H1 (cell line): Measurements from ENCODE around the gene BRD3OS. TPM values are rescaled to one million over a fixed set of nuclear protein-coding genes. Genes with fewer than 3 reads are reported as not detected.

Experiments
- CTCF ChIA-PET: fragments of 300-600 bp; sonication (Branson Sonifier 250); formaldehyde crosslinking; loops from one replicate; lab custom pipeline; 2021; ENCODE audit not compliant: partially characterized antibody; lab: Charles Lee
- POLR2A ChIA-PET: fragments of 300-600 bp; sonication (Branson Sonifier 250); formaldehyde crosslinking; loops from one replicate; lab custom pipeline; 2021; ENCODE audit warnings: inconsistent platforms; ENCODE audit not compliant: partially characterized antibody; lab: Charles Lee
- DNase-seq, 2 experiments: peaks; one replicate each; pipeline versions ENCODE4 v3.0.0 to v3.0.0-alpha.2; 2010 to 2022; ENCODE audit warnings: low spot score in 2 of 2, low read depth in 1 of 2, mixed read lengths in 1 of 2
- FAIRE-seq: peaks from 2 replicates; lab custom pipeline; 2011; peaks lifted over from hg19 to GRCh38; lab: Jason Lieb, UNC
- H2AFZ ChIP-seq: 2 replicates; pipeline ENCODE4 v1.8.1; 2012; ENCODE audit warnings: low read length, inconsistent platforms
- H2AK5ac ChIP-seq: 2 replicates; pipeline ENCODE4 v1.6.1; 2013; ENCODE audit warnings: low read depth, low read length
- H2BK120ac ChIP-seq: replicated peaks from 2 replicates; pipeline ENCODE3; 2013; ENCODE audit warnings: low read depth, low read length, inconsistent platforms
- H2BK12ac ChIP-seq: 2 replicates; pipeline ENCODE4 v1.6.1; 2013; ENCODE audit warnings: low read depth, low read length
- H2BK15ac ChIP-seq: 2 replicates; pipeline ENCODE4 v1.6.1; 2013; ENCODE audit warnings: low read length
- H2BK20ac ChIP-seq: 2 replicates; pipeline ENCODE4 v1.6.1; 2013; ENCODE audit warnings: low read length
- H2BK5ac ChIP-seq: 2 replicates; pipeline ENCODE4 v1.6.1; 2013; ENCODE audit warnings: low read depth, low read length
- H3K14ac ChIP-seq: 2 replicates; pipeline ENCODE4 v1.6.1; 2013; ENCODE audit warnings: inconsistent platforms; ENCODE audit not compliant: insufficient read length
- H3K18ac ChIP-seq: 2 replicates; pipeline ENCODE4 v1.6.1; 2013; ENCODE audit warnings: low read length; ENCODE audit errors: extremely low read depth
- H3K23ac ChIP-seq: 2 replicates; pipeline ENCODE4 v1.6.1; 2013; ENCODE audit warnings: inconsistent platforms; ENCODE audit not compliant: insufficient read length
- H3K23me2 ChIP-seq: 2 replicates; pipeline ENCODE4 v1.6.1; 2013; ENCODE audit warnings: low read depth, low read length
- H3K27ac ChIP-seq: 2 replicates; pipeline ENCODE4 v1.6.1; 2011; ENCODE audit warnings: low read depth, low read length, inconsistent platforms
- H3K27me3 ChIP-seq, 4 experiments: replicated peaks in 1 of 4; 1 replicate in 1 of 4; 2 replicates in 3 of 4; pipeline versions ENCODE4 v1.6.1 to v1.8.1; 2011 to 2013; ENCODE audit warnings: low read length in 3 of 4, mild to moderate bottlenecking in 3 of 4, inconsistent platforms in 2 of 4, mixed read lengths in 2 of 4, moderate library complexity in 1 of 4; ENCODE audit not compliant: control insufficient read depth in 3 of 4, insufficient read depth in 3 of 4; ENCODE audit errors: extremely low read depth in 1 of 4
- H3K36me3 ChIP-seq, 4 experiments: 2 replicates each; pipeline versions ENCODE4 v1.6.1 to v1.8.1; 2011 to 2013; ENCODE audit warnings: mild to moderate bottlenecking in 4 of 4, low read length in 3 of 4, moderate library complexity in 2 of 4, control low read depth in 1 of 4, inconsistent platforms in 1 of 4; ENCODE audit not compliant: insufficient read depth in 4 of 4, control insufficient read depth in 2 of 4
- H3K4ac ChIP-seq: replicated peaks from 2 replicates; pipeline ENCODE3; 2013; ENCODE audit warnings: low read length, low read depth, mixed read lengths, inconsistent platforms; ENCODE audit not compliant: insufficient read length
- H3K4me1 ChIP-seq, 4 experiments: replicated peaks in 1 of 4; 1 replicate in 1 of 4; 2 replicates in 3 of 4; pipeline versions ENCODE4 v1.6.1 to v1.8.1; 2011 to 2013; ENCODE audit warnings: low read length in 3 of 4, inconsistent platforms in 2 of 4, mixed read lengths in 1 of 4; ENCODE audit not compliant: insufficient read depth in 4 of 4, control insufficient read depth in 3 of 4
- H3K4me2 ChIP-seq, 2 experiments: 2 replicates each; pipeline versions ENCODE4 v1.6.1 to v1.8.1; 2011 to 2013; ENCODE audit warnings: low read depth in 2 of 2, low read length in 2 of 2, control low read depth in 1 of 2, inconsistent platforms in 1 of 2, mild to moderate bottlenecking in 1 of 2; ENCODE audit not compliant: insufficient read depth in 1 of 2
- H3K4me3 ChIP-seq, 4 experiments: fragments of 200-600, 300-600 bp in 1 of 4; sonication (generic), shearing (Covaris generic), sonication (Bioruptor Twin) in 1 of 4; 2 replicates each; pipeline versions ENCODE4 v1.5.1 to v1.8.1; 2011 to 2016; ENCODE audit warnings: low read length in 4 of 4, low read depth in 3 of 4, control low read depth in 2 of 4, inconsistent platforms in 2 of 4, mild to moderate bottlenecking in 2 of 4, mixed read lengths in 1 of 4, moderate library complexity in 1 of 4; ENCODE audit not compliant: insufficient read depth in 2 of 4; ENCODE audit errors: extremely low read depth in 1 of 4
- H3K56ac ChIP-seq: replicated peaks from 2 replicates; pipeline ENCODE3; 2013; ENCODE audit warnings: low read depth, mild to moderate bottlenecking, mixed read lengths, low read length, inconsistent platforms; ENCODE audit not compliant: insufficient read length
- H3K79me1 ChIP-seq: 2 replicates; pipeline ENCODE4 v1.6.1; 2013; ENCODE audit warnings: low read depth, low read length, control low read depth
- H3K79me2 ChIP-seq, 2 experiments: 2 replicates each; pipeline versions ENCODE4 v1.6.1 to v1.8.1; 2012 to 2013; ENCODE audit warnings: low read length in 2 of 2, mild to moderate bottlenecking in 2 of 2, inconsistent platforms in 1 of 2; ENCODE audit not compliant: insufficient read depth in 2 of 2, control insufficient read depth in 1 of 2
- H3K9ac ChIP-seq, 4 experiments: replicated peaks in 1 of 4; 1 replicate in 1 of 4; 2 replicates in 3 of 4; pipeline versions ENCODE4 v1.6.1 to v1.8.1; 2011 to 2013; ENCODE audit warnings: low read depth in 3 of 4, low read length in 3 of 4, control low read depth in 2 of 4, mild to moderate bottlenecking in 2 of 4, moderate library complexity in 2 of 4, inconsistent platforms in 1 of 4; ENCODE audit errors: extremely low read depth in 1 of 4
- H3K9me3 ChIP-seq, 2 experiments: 2 replicates each; pipeline versions ENCODE4 v1.6.1 to v1.8.1; 2012 to 2013; ENCODE audit warnings: mild to moderate bottlenecking in 2 of 2, moderate library complexity in 2 of 2, control low read depth in 1 of 2, inconsistent platforms in 1 of 2, low read depth in 1 of 2, low read length in 1 of 2, mixed read lengths in 1 of 2; ENCODE audit not compliant: insufficient read depth in 2 of 2
- H4K20me1 ChIP-seq, 2 experiments: replicated peaks in 1 of 2; 2 replicates each; pipeline versions ENCODE3 to v1.8.1; 2011 to 2013; ENCODE audit warnings: inconsistent platforms in 2 of 2, low read length in 2 of 2, mild to moderate bottlenecking in 1 of 2; ENCODE audit not compliant: insufficient read depth in 2 of 2, control insufficient read depth in 1 of 2
- H4K5ac ChIP-seq: 2 replicates; pipeline ENCODE4 v1.6.1; 2013; ENCODE audit warnings: low read length, low read depth, mixed read lengths, inconsistent platforms; ENCODE audit not compliant: insufficient read length
- H4K8ac ChIP-seq: 2 replicates; pipeline ENCODE4 v1.8.0; 2013; ENCODE audit warnings: mild to moderate bottlenecking, moderate library complexity, low read length, inconsistent platforms; ENCODE audit not compliant: insufficient read depth; ENCODE audit errors: extremely low read depth
- H4K91ac ChIP-seq: replicated peaks from 2 replicates; pipeline ENCODE3; 2013; ENCODE audit warnings: low read length, mixed read lengths, inconsistent platforms; ENCODE audit not compliant: insufficient read length
- WGBS, 2 experiments: shearing (Covaris generic) in 1 of 2; methylation state at CpG; one replicate each; pipeline versions ENCODE4 v1.1.6 to v1.1.7; 2013 to 2015; ENCODE audit warnings: low lambda C conversion rate in 2 of 2, mixed read lengths in 2 of 2, inconsistent platforms in 1 of 2, low coverage in 1 of 2, missing lambda C conversion rate in 1 of 2; ENCODE audit not compliant: insufficient replicate concordance in 2 of 2, insufficient coverage in 1 of 2, insufficient read length in 1 of 2; ENCODE audit errors: extremely low coverage in 1 of 2, missing lambda C conversion rate in 1 of 2; 5-methylcytosine and 5-hydroxymethylcytosine counted together
- polyA plus RNA-seq, 7 experiments: library from polyadenylated mRNA; depleted of rRNA in 3 of 7; stranded (reverse) in 5 of 7; unstranded in 2 of 7; fragments of >200 nt in 5 of 7; fragments of 200-250 nt in 2 of 7; gene quantifications; 1 replicate in 5 of 7; 2 replicates in 1 of 7; 4 replicates in 1 of 7; pipeline versions ENCODE4 v1.2.1 to v1.2.3, GENCODE V29; 2011 to 2013; ENCODE audit warnings: missing spikeins in 2 of 7, mixed read lengths in 2 of 7
- total RNA-seq: library from RNA; stranded (reverse); fragmentation: NEBNext Ultra II Directional; extraction: Animal tissue kit (Norgen Biotek cat#: 25700); gene quantifications from 2 replicates; pipeline ENCODE4 v1.2.1, GENCODE V29; 2021

The BRD3OS gene
- total and polyA plus RNA-seq, 2 of the 8 experiments (the other 6 are each of a cell fraction or from before 2014, with no cell fraction given), result 12.7 to 20.2 TPM

- H3K36me3 ChIP-seq, result no peaks in the 10 kb centered on the region
- H3K18ac ChIP-seq, result no peak overlapping the region
- no peak overlapping the region for H2BK5ac ChIP-seq
- 91% methylated on average over 23 of the region's 25 CpGs; no CpG with 5 or more reads in 1 of the 2 experiments for WGBS, 2 experiments
- no peak overlapping the region for H3K9ac ChIP-seq
- H3K79me1 ChIP-seq, result peaks cover 23% of the 10 kb centered on the region
- H3K27me3 ChIP-seq, result no peaks in the 10 kb centered on the region
- H3K23ac ChIP-seq, result no peak overlapping the region
- H3K9me3 ChIP-seq, result no peaks in the 10 kb centered on the region
- no peak for FAIRE-seq
- H4K8ac ChIP-seq, result no peak overlapping the region
- H3K23me2 ChIP-seq, result no peaks in the 10 kb centered on the region
- peaks cover 15 to 98% of the 10 kb centered on the region in 2 experiments; a peak in 3 of 4 replicates for H3K79me2 ChIP-seq
- H2BK12ac ChIP-seq, result no peak overlapping the region
- H2BK20ac ChIP-seq, result no peak overlapping the region
- no peak overlapping the region for H3K14ac ChIP-seq
- no peak overlapping the region for H2AK5ac ChIP-seq
- ChIA-PET CTCF (interaction anchor here (0.7 to 3.7 kb wide), 7 partner anchors 10 to 192 kb away, joined by 3 to 21 read pairs (median 3); no protein-coding TSS in a partner anchor), POLR2A (interaction anchor here (1.1 to 1.3 kb wide), 3 partner anchors 10 to 88 kb away, joined by 3 to 4 read pairs (median 3); no protein-coding TSS in a partner anchor)
- no peak overlapping the region for H2BK120ac ChIP-seq
- H3K4me3 ChIP-seq, result no peak overlapping the region
- no peak for DNase-seq
- no peak overlapping the region for H3K27ac ChIP-seq
- H2AFZ ChIP-seq, result no peak overlapping the region
- no peak overlapping the region for H3K4ac ChIP-seq
- no peak overlapping the region for H3K4me2 ChIP-seq
- peaks cover 0 to 16% (median 5%) of the 10 kb centered on the region in 4 experiments; a peak in 5 of 7 replicates for H3K4me1 ChIP-seq
- H2BK15ac ChIP-seq, result no peak overlapping the region
- peaks cover 34 to 54% of the 10 kb centered on the region in 2 experiments for H4K20me1 ChIP-seq
- no peak overlapping the region for H3K56ac ChIP-seq
- no peak overlapping the region for H4K91ac ChIP-seq
- H4K5ac ChIP-seq, result no peak overlapping the region
Observed at GRCh38 chr9:133980864-133981588, 44.3 kb upstream of the BRD3OS start.
